HepG2 (cell line): ENCODE measurements around the gene IRF1. TPM values are rescaled to one million over a fixed set of nuclear protein-coding genes. Genes with fewer than 3 reads are reported as not detected.

Experiments
- ATAC-seq: fragments of 200-7000 bp; cut with Tn5 transposase; 3 replicates; pipeline ENCODE4 v1.9.1; 2020; ENCODE audit warnings: mild to moderate bottlenecking, moderate library complexity
- BruUV-seq: library from RNA; stranded (reverse); fragments of 400-500 nt; replicated peaks from 2 replicates; lab custom pipeline; 2021; lab: Mats Ljungman, UMichigan
- CTCF ChIA-PET: fragments of 300-600 bp; formaldehyde crosslinking; extraction: SDS; loops from one replicate; lab custom pipeline; 2021; ENCODE audit warnings: low total read pairs, inconsistent platforms, low intra/inter-chr PET ratio; lab: Yijun Ruan, JAX
- POLR2A ChIA-PET: fragments of 350-600 bp; sonication (Branson Sonifier 250); formaldehyde crosslinking; loops from one replicate; lab custom pipeline; 2020; ENCODE audit warnings: antibody characterized with exemption, inconsistent platforms; lab: Yijun Ruan, JAX
- DNase-seq: peaks from one replicate; pipeline ENCODE4 v3.0.0-alpha.2; 2015; ENCODE audit warnings: low spot score
- FAIRE-seq: peaks from 3 replicates; lab custom pipeline; 2011; peaks lifted over from hg19 to GRCh38; lab: Jason Lieb, UNC
- H2AFZ ChIP-seq: one replicate; pipeline ENCODE4 v1.6.1; 2011; ENCODE audit warnings: low read length, inconsistent platforms
- H3K27ac ChIP-seq: fragments of 300-600 bp; 3 replicates; pipeline ENCODE4 v1.8.0; 2011; ENCODE audit warnings: mixed run types, mild to moderate bottlenecking, mixed read lengths, low read length, inconsistent platforms; ENCODE audit not compliant: insufficient read depth; ENCODE audit errors: extremely low read length
- H3K27me3 ChIP-seq, 2 experiments: fragments of 200-600 bp in 1 of 2; 2 replicates in 1 of 2; 3 replicates in 1 of 2; pipeline versions ENCODE4 v1.6.0 to v1.8.0; 2011; ENCODE audit warnings: low read length in 2 of 2, mild to moderate bottlenecking in 2 of 2, moderate library complexity in 2 of 2, inconsistent platforms in 1 of 2; ENCODE audit not compliant: insufficient read depth in 2 of 2, control insufficient read depth in 1 of 2
- H3K36me3 ChIP-seq, 2 experiments: fragments of 200-600 bp in 1 of 2; replicated peaks in 1 of 2; 2 replicates in 1 of 2; 3 replicates in 1 of 2; pipeline versions ENCODE4 v1.5.1 to v1.8.0; 2011; ENCODE audit warnings: low read length in 2 of 2, inconsistent platforms in 1 of 2; ENCODE audit not compliant: insufficient read depth in 2 of 2, control insufficient read depth in 1 of 2
- H3K4me1 ChIP-seq: 2 replicates; pipeline ENCODE4 v1.5.1; 2012; ENCODE audit warnings: low read length, inconsistent platforms; ENCODE audit not compliant: insufficient read depth
- H3K4me2 ChIP-seq: 2 replicates; pipeline ENCODE4 v1.6.0; 2011; ENCODE audit warnings: low read depth, low read length, inconsistent platforms
- H3K4me3 ChIP-seq, 3 experiments: fragments of 200-600 bp in 1 of 3; sonication (generic), shearing (Covaris generic) in 1 of 3; replicated peaks in 1 of 3; 2 replicates each; pipeline ENCODE4 v1.5.1; 2011 to 2016; ENCODE audit warnings: low read length in 3 of 3, inconsistent platforms in 2 of 3, low read depth in 2 of 3, mild to moderate bottlenecking in 2 of 3, control low read depth in 1 of 3, mixed read lengths in 1 of 3; ENCODE audit not compliant: insufficient read depth in 1 of 3
- H3K79me2 ChIP-seq: one replicate; pipeline ENCODE4 v1.6.1; 2011; ENCODE audit warnings: low read length, inconsistent platforms; ENCODE audit not compliant: insufficient read depth
- H3K9ac ChIP-seq: 2 replicates; pipeline ENCODE4 v1.6.0; 2011; ENCODE audit warnings: mild to moderate bottlenecking, low read depth, low read length, inconsistent platforms; ENCODE audit not compliant: insufficient read depth
- H3K9me3 ChIP-seq: 2 replicates; pipeline ENCODE4 v1.5.1; 2012; ENCODE audit warnings: mild to moderate bottlenecking, low read length
- H4K20me1 ChIP-seq: 2 replicates; pipeline ENCODE4 v1.6.0; 2011; ENCODE audit warnings: inconsistent platforms, mild to moderate bottlenecking, low read length, moderate library complexity; ENCODE audit not compliant: insufficient read depth
- AGO2 ChIP-seq: fragments of 200-400 bp; formaldehyde crosslinking; optimal IDR thresholded peaks from 2 replicates; pipeline ENCODE3; 2017; ENCODE audit warnings: mild to moderate bottlenecking, low read depth, low read length, moderate library complexity
- GATAD2A ChIP-seq: IDR thresholded peaks from 2 replicates; pipeline ENCODE4 v1.6.1; 2016
- HNRNPLL ChIP-seq: fragments of 200-400 bp; formaldehyde crosslinking; IDR thresholded peaks from 2 replicates; pipeline ENCODE4 v1.6.1; 2017; ENCODE audit warnings: mild to moderate bottlenecking, low read depth, low read length; ENCODE audit not compliant: poor library complexity, severe bottlenecking
- KAT7 ChIP-seq: IDR thresholded peaks from 2 replicates; pipeline ENCODE4 v1.6.1; 2018; ENCODE audit warnings: borderline replicate concordance, missing compliant biosample characterization
- MAFK ChIP-seq, 2 experiments: IDR thresholded peaks in 1 of 2; conservative IDR thresholded peaks in 1 of 2; 2 replicates each; pipeline ENCODE4 v1.6.1; 2011; ENCODE audit warnings: improper control_type of control experiment in 2 of 2, low read length in 2 of 2
- MYC ChIP-seq: sonication (generic); formaldehyde crosslinking; IDR thresholded peaks from 2 replicates; pipeline ENCODE4 v1.9.0; 2021; ENCODE audit warnings: missing genetic modification reagents, borderline replicate concordance
- PATZ1 ChIP-seq: sonication (generic); formaldehyde crosslinking; IDR thresholded peaks from 2 replicates; pipeline ENCODE4 v1.4.0; 2020; ENCODE audit warnings: missing genetic modification reagents
- STAG1 ChIP-seq: sonication (generic); formaldehyde crosslinking; IDR thresholded peaks from 2 replicates; pipeline ENCODE4 v1.4.0; 2020; ENCODE audit warnings: missing genetic modification reagents
- TOPORS ChIP-seq: sonication (generic); formaldehyde crosslinking; IDR thresholded peaks from 2 replicates; pipeline ENCODE4 v1.8.0; 2023; ENCODE audit warnings: mild to moderate bottlenecking, missing genetic modification reagents
- ZEB1 ChIP-seq: IDR thresholded peaks from 2 replicates; pipeline ENCODE4 v1.6.1; 2012; ENCODE audit warnings: mild to moderate bottlenecking, low read depth, inconsistent platforms; ENCODE audit not compliant: insufficient replicate concordance
- ZNF30 ChIP-seq: sonication (generic); formaldehyde crosslinking; IDR thresholded peaks from 2 replicates; pipeline ENCODE4 v1.5.0; 2020; ENCODE audit warnings: mild to moderate bottlenecking, missing genetic modification reagents
- ZNF329 ChIP-seq: sonication (generic); formaldehyde crosslinking; IDR thresholded peaks from 2 replicates; pipeline ENCODE4 v1.9.0; 2021; ENCODE audit warnings: low read depth, mild to moderate bottlenecking, missing genetic modification reagents
- ZNF510 ChIP-seq: sonication (generic); formaldehyde crosslinking; IDR thresholded peaks from 2 replicates; pipeline ENCODE4 v1.4.0; 2020; ENCODE audit warnings: low read depth, mild to moderate bottlenecking, missing genetic modification reagents
- ZSCAN21 ChIP-seq: sonication (generic); formaldehyde crosslinking; IDR thresholded peaks from 2 replicates; pipeline ENCODE4 v1.8.0; 2022; ENCODE audit warnings: mild to moderate bottlenecking, missing genetic modification reagents, moderate library complexity, borderline replicate concordance
- WGBS: methylation state at CpG from one replicate; pipeline ENCODE4 v1.1.6; 2017; ENCODE audit warnings: low lambda C conversion rate; 5-methylcytosine and 5-hydroxymethylcytosine counted together
- in situ Hi-C: cut with HindIII; loops from 2 replicates; pipeline ENCODE4 v1.10.0; 2017; ENCODE audit warnings: low pct_unique_long_range_greater_than_20kb; ENCODE audit not compliant: extremely low pct_ligation_motif_present
- intact Hi-C: fragments of 100-400 bp; cut with micrococcal nuclease; formaldehyde crosslinking; loops from one replicate; pipeline ENCODE4 v1.10.0; 2022; ENCODE audit not compliant: unreplicated experiment
- polyA plus RNA-seq, 8 experiments: library from polyadenylated mRNA; depleted of rRNA in 3 of 8; stranded (reverse) in 7 of 8; unstranded in 1 of 8; fragments of >200 nt; fragmentation: Illumina TruSeq in 4 of 8; extraction: Trizol in 4 of 8; gene quantifications; 2 replicates each; pipeline versions ENCODE4 v1.2.1 to v1.2.3, GENCODE V29; 2011 to 2016; ENCODE audit warnings: low read depth in 4 of 8, missing spikeins in 1 of 8, mixed read lengths in 1 of 8; ENCODE audit not compliant: insufficient read depth in 1 of 8
- total RNA-seq, 5 experiments: library from RNA; depleted of rRNA; stranded (reverse); fragments of >200 nt; fragmentation: Illumina TruSeq; extraction: Trizol; gene quantifications; 2 replicates each; pipeline ENCODE4 v1.2.3, GENCODE V29; 2016; ENCODE audit warnings: low read depth in 1 of 5

The IRF1 gene
- total and polyA plus RNA-seq, 2 of the 13 experiments (the other 11 are each of a cell fraction or from before 2014, with no cell fraction given): 4.1 to 8.8 TPM

- ATAC-seq: peak; percentile 13; the same call in 1 of the 3 replicates
- ChIA-PET CTCF (interaction anchor here (2.6 kb wide), 1 partner anchor 71 kb away, joined by 9 read pairs; no protein-coding TSS in a partner anchor), POLR2A (interaction anchor here (0.6 to 5.2 kb wide), 21 partner anchors 10 to 286 kb away, joined by 3 to 99 read pairs (median 11); partner anchors contain the start of genes SLC22A4 and SLC22A5)
- no peak for FAIRE-seq
- Histone ChIP-seq H4K20me1 (peaks cover 3% of the 10 kb centered on the region; the same call in 1 of the 2 replicates), H3K27me3 (no peaks in the 10 kb centered on the region), H3K27ac (peak overlapping the region; percentile 78), H3K4me2 (peak overlapping the region; percentile 85), H3K9ac (peak overlapping the region; percentile 89), H3K9me3 (no peaks in the 10 kb centered on the region), H2AFZ (no peak overlapping the region), H3K4me1 (peaks cover 39% of the 10 kb centered on the region), H3K4me3 (peak overlapping the region; percentile 65 to 85 (median 65); a peak in 5 of 6 replicates), H3K36me3 (peaks cover 14 to 30% of the 10 kb centered on the region in 2 experiments; a peak in 4 of 5 replicates), H3K79me2 (peaks cover 6% of the 10 kb centered on the region)
- intact Hi-C loops (loop anchor here (2.0 kb wide), 1 partner anchor 71 kb away; no protein-coding TSS in a partner anchor), in situ Hi-C loops (loop anchor here (10.0 kb wide), 3 partner anchors 65 to 195 kb away; partner anchors contain the start of gene SLC22A4)
- DNase-seq: no peak
- TF ChIP-seq ZEB1 (peak; percentile 30), MAFK (conservative IDR thresholded peaks at IDR 0.05 in 1 of 2, IDR thresholded peaks at IDR 0.05 in 1 of 2; ENCODE audit: low read length in 2 of 2) (no peak), ZNF329 (CRISPR knock-in tag) (0 out of 2 replicates have a peak, but pooled peaks have one; percentile 13), MYC (no peak), TOPORS (CRISPR knock-in tag) (0 out of 2 replicates have a peak, but pooled peaks have one; percentile 5), KAT7 (CRISPR knock-in tag) (peak; percentile 56; the same call in 1 of the 2 replicates), ZNF510 (CRISPR knock-in tag) (0 out of 2 replicates have a peak, but pooled peaks have one; percentile 2), AGO2 (no peak), STAG1 (CRISPR knock-in tag) (0 out of 2 replicates have a peak, but pooled peaks have one; percentile 2), PATZ1 (0 out of 2 replicates have a peak, but pooled peaks have one; percentile 21), ZNF30 (CRISPR knock-in tag) (no peak), GATAD2A (peak; percentile 40), ZSCAN21 (CRISPR knock-in tag) (0 out of 2 replicates have a peak, but pooled peaks have one; percentile 8), HNRNPLL (peak; percentile 93)
- no TSS peak for BruUV-seq
- 1% methylated on average over 11 of the region's 65 CpGs for WGBS
These were observed 596 bp downstream of the IRF1 start for GRCh38 chr5:132489871-132490483.
